ENCODE data around the gene MIF4GD. TPM values are rescaled to one million over a fixed set of nuclear protein-coding genes. Genes with fewer than 3 reads are reported as not detected.

Gene MIF4GD
- total and polyA plus RNA-seq, 9 of the 15 experiments (the other 6 are each of a cell fraction or from before 2014, with no cell fraction given), result 11.8 to 63.8 (median 28.1) TPM

DNA sequence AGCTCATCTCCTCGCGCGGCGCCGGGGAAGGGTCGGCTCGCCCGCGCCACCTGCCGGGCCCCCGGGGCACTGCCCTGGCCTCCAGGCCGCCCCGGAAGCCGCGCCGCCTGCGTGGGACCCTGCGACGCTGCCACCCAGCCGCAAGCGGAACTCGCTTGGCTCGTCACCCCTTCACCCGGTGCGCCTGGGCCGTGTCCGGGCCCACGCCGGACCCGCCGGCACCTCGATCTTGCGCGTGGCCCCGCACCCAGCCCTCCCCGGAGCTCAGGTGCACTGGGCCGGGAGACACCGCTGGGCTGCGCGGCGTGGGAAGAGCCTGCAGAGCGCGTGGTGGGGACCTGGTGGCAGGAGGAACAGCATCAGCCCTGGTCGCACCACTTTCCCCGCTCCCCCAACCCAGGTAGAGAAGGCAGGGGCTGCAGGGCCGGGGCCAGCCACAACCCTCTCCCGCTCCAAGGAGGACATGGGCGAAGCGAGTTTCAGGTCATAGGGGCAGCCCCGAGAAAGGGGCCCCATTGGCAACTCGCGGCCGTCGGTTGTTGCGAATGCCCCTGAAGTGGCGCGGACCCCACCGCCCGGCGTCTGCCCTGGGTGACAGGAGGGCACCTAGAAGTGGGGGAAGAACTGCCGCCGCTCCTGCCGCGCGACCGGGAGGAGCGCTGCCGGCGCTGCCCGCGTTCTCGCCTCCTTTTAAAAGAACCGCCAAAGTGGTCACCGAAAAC is 363 bp upstream of the MIF4GD start (continued):
- TF ChIP-seq BRD4 (IDR thresholded peaks at IDR 0.05) (0 out of 2 replicates have a peak, but pooled peaks have one; percentile 36), TGIF2 (CRISPR knock-in tag; IDR thresholded peaks at IDR 0.05) (peak; percentile 81; the same call in 1 of the 2 replicates), TEAD1 (CRISPR knock-in tag; IDR thresholded peaks at IDR 0.05) (no peak; a peak in 1 of 4 replicates), SIX5 (IDR thresholded peaks at IDR 0.05; ENCODE audit: borderline replicate concordance in 1 of 2, insufficient read depth in 1 of 2, low read depth in 1 of 2, low read length in 2 of 2) (no peak), SMAD1 (IDR thresholded peaks at IDR 0.05; ENCODE audit: low read depth, low read length, partially characterized antibody) (no peak), PTRF (tag; IDR thresholded peaks at IDR 0.05) (no peak), HDAC2 (IDR thresholded peaks at IDR 0.05) (no peak), NFATC3 (IDR thresholded peaks at IDR 0.05) (no peak), ILF3 (IDR thresholded peaks at IDR 0.05; ENCODE audit: borderline replicate concordance) (no peak), MYNN (IDR thresholded peaks at IDR 0.05) (no peak; the same call in 1 of the 2 replicates), MYNN (CRISPR knock-in tag; IDR thresholded peaks at IDR 0.05) (no peak), EWSR1 (IDR thresholded peaks at IDR 0.05; ENCODE audit: borderline replicate concordance, low read depth, partially characterized antibody) (no peak), ESRRA (IDR thresholded peaks at IDR 0.05; ENCODE audit: borderline replicate concordance, low read depth) (no peak; the same call in 1 of the 2 replicates), DACH1 (IDR thresholded peaks at IDR 0.05; ENCODE audit: partially characterized antibody) (no peak), NFIX (CRISPR knock-in tag; IDR thresholded peaks at IDR 0.05; ENCODE audit: low read depth) (no peak), TCF3 (CRISPR knock-in tag; IDR thresholded peaks at IDR 0.05) (no peak), ZNF589 (CRISPR knock-in tag; IDR thresholded peaks at IDR 0.05; ENCODE audit: low read depth) (no peak)
- TF ChIP-seq, protein P1, sequence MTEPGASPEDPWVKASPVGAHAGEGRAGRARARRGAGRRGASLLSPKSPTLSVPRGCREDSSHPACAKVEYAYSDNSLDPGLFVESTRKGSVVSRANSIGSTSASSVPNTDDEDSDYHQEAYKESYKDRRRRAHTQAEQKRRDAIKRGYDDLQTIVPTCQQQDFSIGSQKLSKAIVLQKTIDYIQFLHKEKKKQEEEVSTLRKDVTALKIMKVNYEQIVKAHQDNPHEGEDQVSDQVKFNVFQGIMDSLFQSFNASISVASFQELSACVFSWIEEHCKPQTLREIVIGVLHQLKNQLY (CRISPR knock-in tag; conservative IDR thresholded peaks at IDR 0.05), result 0 out of 4 replicates have a peak, but pooled peaks of 1 of the 2 experiments have one; percentile 26
- TF ChIP-seq, protein P2, sequence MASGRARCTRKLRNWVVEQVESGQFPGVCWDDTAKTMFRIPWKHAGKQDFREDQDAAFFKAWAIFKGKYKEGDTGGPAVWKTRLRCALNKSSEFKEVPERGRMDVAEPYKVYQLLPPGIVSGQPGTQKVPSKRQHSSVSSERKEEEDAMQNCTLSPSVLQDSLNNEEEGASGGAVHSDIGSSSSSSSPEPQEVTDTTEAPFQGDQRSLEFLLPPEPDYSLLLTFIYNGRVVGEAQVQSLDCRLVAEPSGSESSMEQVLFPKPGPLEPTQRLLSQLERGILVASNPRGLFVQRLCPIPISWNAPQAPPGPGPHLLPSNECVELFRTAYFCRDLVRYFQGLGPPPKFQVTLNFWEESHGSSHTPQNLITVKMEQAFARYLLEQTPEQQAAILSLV (tag; IDR thresholded peaks at IDR 0.05), result no peak
- TF ChIP-seq, protein P3, sequence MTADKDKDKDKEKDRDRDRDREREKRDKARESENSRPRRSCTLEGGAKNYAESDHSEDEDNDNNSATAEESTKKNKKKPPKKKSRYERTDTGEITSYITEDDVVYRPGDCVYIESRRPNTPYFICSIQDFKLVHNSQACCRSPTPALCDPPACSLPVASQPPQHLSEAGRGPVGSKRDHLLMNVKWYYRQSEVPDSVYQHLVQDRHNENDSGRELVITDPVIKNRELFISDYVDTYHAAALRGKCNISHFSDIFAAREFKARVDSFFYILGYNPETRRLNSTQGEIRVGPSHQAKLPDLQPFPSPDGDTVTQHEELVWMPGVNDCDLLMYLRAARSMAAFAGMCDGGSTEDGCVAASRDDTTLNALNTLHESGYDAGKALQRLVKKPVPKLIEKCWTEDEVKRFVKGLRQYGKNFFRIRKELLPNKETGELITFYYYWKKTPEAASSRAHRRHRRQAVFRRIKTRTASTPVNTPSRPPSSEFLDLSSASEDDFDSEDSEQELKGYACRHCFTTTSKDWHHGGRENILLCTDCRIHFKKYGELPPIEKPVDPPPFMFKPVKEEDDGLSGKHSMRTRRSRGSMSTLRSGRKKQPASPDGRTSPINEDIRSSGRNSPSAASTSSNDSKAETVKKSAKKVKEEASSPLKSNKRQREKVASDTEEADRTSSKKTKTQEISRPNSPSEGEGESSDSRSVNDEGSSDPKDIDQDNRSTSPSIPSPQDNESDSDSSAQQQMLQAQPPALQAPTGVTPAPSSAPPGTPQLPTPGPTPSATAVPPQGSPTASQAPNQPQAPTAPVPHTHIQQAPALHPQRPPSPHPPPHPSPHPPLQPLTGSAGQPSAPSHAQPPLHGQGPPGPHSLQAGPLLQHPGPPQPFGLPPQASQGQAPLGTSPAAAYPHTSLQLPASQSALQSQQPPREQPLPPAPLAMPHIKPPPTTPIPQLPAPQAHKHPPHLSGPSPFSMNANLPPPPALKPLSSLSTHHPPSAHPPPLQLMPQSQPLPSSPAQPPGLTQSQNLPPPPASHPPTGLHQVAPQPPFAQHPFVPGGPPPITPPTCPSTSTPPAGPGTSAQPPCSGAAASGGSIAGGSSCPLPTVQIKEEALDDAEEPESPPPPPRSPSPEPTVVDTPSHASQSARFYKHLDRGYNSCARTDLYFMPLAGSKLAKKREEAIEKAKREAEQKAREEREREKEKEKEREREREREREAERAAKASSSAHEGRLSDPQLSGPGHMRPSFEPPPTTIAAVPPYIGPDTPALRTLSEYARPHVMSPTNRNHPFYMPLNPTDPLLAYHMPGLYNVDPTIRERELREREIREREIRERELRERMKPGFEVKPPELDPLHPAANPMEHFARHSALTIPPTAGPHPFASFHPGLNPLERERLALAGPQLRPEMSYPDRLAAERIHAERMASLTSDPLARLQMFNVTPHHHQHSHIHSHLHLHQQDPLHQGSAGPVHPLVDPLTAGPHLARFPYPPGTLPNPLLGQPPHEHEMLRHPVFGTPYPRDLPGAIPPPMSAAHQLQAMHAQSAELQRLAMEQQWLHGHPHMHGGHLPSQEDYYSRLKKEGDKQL (CRISPR knock-in tag; IDR thresholded peaks at IDR 0.05; ENCODE audit: borderline replicate concordance), result no peak
- TF ChIP-seq, protein P4, sequence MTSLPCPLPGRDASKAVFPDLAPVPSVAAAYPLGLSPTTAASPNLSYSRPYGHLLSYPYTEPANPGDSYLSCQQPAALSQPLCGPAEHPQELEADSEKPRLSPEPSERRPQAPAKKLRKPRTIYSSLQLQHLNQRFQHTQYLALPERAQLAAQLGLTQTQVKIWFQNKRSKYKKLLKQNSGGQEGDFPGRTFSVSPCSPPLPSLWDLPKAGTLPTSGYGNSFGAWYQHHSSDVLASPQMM (CRISPR knock-in tag; IDR thresholded peaks at IDR 0.05), result no peak

Data from K562 (cell line).